Fibroblast of gingiva (primary cell): Measurements from ENCODE around the gene SVIL.
"Not testable (repeated sequence)": the region's sequence is repeated elsewhere in the genome, so short reads cannot be mapped to it uniquely, and the experiment has no call there.

Experiments
- DNase-seq: peaks from one replicate; pipeline ENCODE4 v3.0.0-alpha.2; 2011; ENCODE audit warnings: low read depth

SVIL gene

GRCh38 chr10:29620112-29620690 is 14.6 kb downstream of the SVIL start:
- no peak for DNase-seq

- DNase-seq: peak; percentile 72
These were observed 15.5 kb downstream of the SVIL start for GRCh38 chr10:29619241-29619669.

- DNase-seq: peak; percentile 23
These were observed 16.2 kb downstream of the SVIL start for GRCh38 chr10:29618341-29619171.

GRCh38 chr10:29617880-29618340 is 16.9 kb downstream of the SVIL start:
- DNase-seq: no peak

GRCh38 chr10:29616542-29616941 is 18.2 kb downstream of the SVIL start:
- DNase-seq: no peak

GRCh38 chr10:29615195-29615594 is 19.6 kb downstream of the SVIL start:
- no peak for DNase-seq

- DNase-seq: not testable (repeated sequence)
These were observed 20.5 kb downstream of the SVIL start for GRCh38 chr10:29614289-29614688.

- no peak for DNase-seq
These were observed 21.0 kb downstream of the SVIL start for GRCh38 chr10:29613791-29614190.

- no peak for DNase-seq
These were observed 21.6 kb downstream of the SVIL start for GRCh38 chr10:29613196-29613595.

- DNase-seq: no peak
These were observed 22.1 kb downstream of the SVIL start for GRCh38 chr10:29612657-29613056.

- DNase-seq: no peak
These were observed 22.9 kb downstream of the SVIL start for GRCh38 chr10:29611781-29612381.

- no peak for DNase-seq
These were observed 23.7 kb downstream of the SVIL start for GRCh38 chr10:29610876-29611647.

- DNase-seq: not testable (repeated sequence)
These were observed 24.4 kb downstream of the SVIL start for GRCh38 chr10:29610331-29610730.

- no peak for DNase-seq
These were observed 25.1 kb downstream of the SVIL start for GRCh38 chr10:29609696-29610095.

- no peak for DNase-seq
These were observed 26.1 kb downstream of the SVIL start for GRCh38 chr10:29608476-29609301.

- DNase-seq: no peak
These were observed 26.7 kb downstream of the SVIL start for GRCh38 chr10:29608062-29608461.

- no peak for DNase-seq
These were observed 27.2 kb downstream of the SVIL start for GRCh38 chr10:29607576-29607975.

GRCh38 chr10:29606693-29607092 is 28.1 kb downstream of the SVIL start:
- DNase-seq: not testable (repeated sequence)

- no peak for DNase-seq
These were observed 30.4 kb downstream of the SVIL start for GRCh38 chr10:29604291-29604825.

- DNase-seq: no peak
These were observed 31.4 kb downstream of the SVIL start for GRCh38 chr10:29603223-29603896.

GRCh38 chr10:29600821-29601220 is 34.0 kb downstream of the SVIL start:
- DNase-seq: no peak
